GM21576 (cell line): Measurements from ENCODE around the gene KIAA1755.

ENCODE experiments used
- ATAC-seq: cut with Tn5 transposase; IDR thresholded peaks from one replicate; pipeline ENCODE4 v1.9.1; 2021; ENCODE audit warnings: mild to moderate bottlenecking, moderate library complexity; ENCODE audit not compliant: unreplicated experiment

KIAA1755 gene

DNA sequence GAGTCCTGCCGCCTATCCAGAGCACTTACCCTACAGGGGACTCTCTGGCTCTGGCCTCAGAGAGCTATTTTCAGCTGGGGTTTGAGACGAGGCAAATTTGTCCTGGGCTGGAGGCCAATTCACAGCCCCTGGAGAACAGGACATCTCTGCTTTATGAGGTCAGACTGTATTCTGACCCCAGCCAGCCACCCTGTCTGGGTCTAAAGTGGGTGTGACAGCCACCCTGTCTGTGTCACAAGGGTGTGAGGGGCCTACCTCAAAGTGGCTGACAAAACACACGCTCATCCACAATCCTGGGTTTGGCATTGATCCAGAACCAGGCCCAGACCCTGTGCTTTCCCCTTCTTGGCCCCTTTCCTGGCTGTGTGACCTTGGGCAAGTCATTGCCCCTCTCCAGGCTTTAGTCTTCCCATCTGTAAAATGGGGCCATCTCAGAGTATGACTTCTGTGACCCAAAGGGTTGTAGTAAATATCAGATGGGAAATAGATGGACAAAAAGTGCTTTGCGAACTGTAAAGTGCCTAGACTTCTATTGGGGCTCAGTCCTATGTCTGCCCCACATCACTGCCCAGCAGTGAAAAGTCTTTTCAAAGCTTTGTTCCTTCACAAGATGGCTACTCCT is 51.4 kb downstream of the KIAA1755 start:
- ATAC-seq, result no peak

DNA sequence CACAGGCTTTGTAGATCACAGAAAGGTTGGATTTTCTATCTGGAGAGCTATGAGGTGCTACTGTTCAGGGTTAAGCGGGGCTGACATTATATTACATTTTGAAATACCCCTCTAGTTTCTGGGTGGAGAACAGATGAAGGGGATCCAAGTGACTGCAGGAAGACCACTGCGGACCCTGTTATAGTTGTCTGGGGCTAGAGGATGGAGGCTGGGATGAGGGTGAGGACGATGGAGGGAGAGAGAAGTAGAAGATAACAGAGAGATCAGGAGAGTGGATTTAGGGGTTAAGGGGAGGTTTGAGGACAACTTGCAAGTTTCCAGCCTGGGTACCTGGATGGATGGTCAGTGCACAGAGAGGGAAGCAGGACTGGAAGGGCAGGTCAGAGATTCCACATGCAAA is 52.0 kb downstream of the KIAA1755 start:
- ATAC-seq, result no peak

DNA sequence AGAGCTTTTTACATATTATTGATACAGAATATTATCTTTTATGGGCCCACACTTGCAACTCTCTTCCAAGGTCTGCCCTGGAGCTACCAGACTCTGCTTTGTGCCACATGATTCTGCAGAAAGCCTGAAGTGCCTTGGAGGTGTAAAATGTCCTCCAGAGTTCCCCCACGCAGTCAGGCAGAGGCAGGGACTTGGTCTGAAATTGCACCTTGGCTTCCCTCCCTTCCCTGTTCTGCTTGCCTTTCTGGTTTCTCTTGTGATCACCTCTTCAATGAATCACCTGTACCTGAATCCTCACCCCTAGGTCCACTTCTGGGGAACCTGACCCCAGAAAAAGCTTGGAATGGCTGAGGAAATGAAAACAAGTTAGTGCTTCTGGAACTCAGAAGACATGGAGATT is 52.4 kb downstream of the KIAA1755 start:
- no peak for ATAC-seq

DNA sequence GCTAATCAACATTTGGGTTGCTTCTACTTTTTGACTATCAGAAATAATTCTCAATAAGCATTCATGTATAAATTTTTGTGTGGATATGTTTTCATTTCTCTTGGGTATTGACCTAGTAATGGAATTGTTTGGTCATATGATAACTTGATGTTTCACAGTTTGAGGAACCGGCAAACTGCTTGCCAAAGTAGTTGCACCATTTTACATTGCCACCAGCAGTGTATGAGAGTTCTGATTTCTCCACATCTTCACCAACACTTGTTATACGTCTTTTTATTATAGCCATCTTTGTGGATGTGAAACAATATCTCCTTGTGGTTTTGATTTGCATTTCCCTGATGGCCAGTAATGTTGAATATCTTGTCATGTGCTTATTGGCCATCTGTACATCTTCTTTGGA is 52.9 kb downstream of the KIAA1755 start:
- ATAC-seq, result no peak

DNA sequence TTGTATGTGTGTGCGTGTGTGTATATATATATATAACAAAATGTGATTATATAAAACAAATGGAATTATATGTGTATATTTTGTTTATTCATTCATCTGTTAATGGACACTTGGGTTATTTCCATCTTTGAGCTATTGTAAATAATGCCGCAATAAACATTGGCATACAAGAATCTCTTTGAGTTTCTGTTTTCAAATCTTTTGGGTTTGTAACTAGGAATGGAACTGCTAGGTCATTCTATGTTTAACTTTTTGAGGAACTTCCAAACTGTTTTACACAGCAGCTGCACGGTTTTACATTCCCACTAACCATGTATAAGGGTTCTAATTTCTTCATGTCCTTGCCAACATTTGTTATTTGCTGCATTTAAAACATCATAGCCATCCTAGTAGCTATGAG is 55.5 kb downstream of the KIAA1755 start:
- no peak for ATAC-seq

DNA sequence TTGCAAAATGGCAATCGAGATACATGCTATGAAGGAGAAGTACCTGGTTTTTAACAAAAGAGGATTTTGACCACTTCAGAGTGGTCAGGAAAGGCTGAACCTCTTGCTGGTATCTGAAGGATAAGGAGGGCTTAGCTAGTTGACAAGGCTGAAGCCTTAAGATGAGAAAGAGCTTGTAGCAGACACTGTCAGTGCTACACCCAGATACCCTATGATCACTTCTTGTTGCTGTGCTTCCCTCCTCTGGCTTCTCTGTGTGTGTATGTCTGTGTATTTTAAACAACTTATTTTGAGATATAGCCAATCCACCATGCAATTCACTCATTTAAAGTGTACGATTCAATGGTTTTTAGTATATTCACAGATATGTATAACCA is 56.6 kb downstream of the KIAA1755 start:
- no peak for ATAC-seq

DNA sequence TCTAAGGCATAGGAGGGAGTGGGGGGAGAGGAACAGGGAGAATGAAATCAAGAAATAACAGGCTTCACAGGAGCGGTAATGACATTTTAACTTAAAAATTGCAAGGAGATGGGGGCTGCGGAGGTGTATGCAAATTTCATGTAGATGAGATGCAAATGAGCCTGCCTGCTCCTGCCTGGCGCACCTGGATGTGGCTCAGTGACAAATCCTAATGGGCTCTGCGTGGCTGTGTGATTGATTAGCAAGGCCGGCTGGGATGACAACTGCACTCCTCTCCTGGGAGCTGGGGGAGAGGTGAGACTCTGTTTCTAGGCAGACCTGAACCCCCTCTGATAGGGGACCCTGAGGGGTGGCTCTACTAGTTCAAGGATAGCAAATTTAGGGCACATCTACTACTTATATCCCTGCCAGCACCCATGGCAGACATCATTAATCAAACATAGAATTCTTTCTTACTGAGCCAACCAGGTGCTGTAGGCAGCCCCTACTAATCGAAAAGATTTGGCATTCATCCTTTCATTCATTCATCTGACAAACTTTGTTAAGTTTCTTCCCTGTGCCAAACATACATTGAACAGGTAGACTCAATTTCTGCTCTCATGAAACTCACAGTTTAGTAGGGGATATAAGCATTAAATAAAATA is 57.1 kb downstream of the KIAA1755 start:
- no peak for ATAC-seq

DNA sequence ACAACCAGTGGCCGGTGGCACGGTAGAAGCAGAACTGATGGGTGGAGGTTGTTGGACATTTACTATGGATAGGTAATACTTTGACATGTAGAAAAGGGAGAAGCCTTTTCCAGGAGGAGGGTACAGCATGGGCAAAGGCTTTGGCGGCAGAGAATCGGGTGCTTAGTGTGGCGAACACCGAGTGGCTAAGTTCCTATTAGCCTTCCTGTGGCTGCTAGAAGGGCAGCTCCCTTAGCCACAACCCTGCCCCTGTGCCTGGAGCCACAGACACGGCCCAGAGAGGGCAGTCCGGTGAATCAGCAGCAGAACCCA is 57.6 kb downstream of the KIAA1755 start:
- no peak for ATAC-seq

DNA sequence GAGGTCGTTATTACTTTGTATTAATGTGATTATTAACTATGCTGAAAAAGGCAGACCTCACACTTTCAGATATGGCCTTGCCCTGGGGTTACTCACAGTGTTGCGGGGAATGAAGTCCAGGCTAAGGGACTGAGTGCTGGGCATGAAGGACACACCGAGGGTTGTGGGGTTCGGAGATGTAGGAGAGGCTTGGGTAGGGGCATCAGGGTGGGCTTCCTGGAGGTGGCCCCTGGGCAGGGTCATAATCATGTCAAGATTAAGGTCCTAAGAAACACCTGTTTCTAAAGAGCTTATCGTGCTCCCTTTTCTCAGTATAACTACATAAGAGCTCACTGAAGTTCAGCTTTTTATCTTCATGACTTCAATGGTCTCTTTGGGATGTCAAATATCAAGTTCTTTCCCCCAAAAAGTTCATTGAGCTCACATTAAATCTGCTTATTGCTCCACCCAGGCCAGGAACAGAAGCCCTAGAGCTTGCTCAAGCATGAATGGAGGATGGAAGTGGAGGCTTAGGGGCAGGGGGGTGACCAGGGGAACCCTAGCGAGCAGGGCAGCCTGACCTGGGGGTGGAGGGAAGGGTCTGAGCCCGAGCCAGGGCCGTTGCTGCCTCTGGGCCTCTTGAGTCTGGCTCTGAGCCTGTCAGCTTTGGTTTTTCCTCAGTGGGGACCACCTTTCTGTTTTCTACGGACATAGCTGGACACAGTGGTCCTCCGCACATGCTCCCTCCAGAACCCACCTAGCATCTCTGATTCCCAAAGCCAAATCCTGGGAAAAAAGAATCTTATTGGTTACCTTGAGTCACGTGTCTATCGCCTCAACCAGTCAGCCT is 58.2 kb downstream of the KIAA1755 start:
- no peak for ATAC-seq

DNA sequence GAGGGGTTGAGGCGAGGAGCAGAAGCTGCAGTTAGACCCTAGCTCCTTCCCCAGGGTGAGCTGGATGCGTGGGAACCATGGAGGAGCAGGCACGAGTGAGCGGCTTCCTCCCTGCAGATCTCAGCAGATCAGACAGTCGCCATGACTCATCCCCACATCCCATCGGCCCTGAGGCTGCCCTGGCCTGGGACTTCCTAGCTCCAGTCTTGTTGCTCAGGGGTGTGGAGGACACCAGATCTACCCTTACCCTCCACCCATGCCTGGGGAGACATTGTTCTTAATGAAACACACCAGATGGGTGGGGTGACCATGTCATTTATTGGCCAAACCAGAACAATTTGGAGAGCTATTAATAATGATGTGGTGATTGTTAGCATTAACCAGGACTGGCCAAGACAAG is 59.2 kb downstream of the KIAA1755 start:
- no peak for ATAC-seq

DNA sequence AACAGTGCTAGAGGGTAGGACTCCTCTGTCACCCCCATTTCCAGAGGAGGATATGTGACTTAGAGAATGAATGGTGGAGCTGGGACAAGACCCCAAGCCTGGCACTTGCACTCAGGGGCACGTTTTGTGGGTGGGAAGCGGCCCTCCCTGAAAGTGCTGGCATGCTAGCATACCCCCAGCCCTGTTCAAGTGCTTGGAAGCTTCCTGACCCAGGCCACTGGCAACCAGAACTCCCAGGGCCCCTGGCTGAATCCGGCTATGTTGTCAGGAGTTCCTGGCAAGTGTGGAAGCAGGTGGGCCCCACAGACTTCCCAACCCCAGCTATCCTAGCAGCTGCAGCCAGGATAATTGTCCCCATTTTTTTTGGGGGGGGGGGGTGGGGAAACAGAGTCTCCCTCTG is 59.9 kb downstream of the KIAA1755 start:
- no peak for ATAC-seq

DNA sequence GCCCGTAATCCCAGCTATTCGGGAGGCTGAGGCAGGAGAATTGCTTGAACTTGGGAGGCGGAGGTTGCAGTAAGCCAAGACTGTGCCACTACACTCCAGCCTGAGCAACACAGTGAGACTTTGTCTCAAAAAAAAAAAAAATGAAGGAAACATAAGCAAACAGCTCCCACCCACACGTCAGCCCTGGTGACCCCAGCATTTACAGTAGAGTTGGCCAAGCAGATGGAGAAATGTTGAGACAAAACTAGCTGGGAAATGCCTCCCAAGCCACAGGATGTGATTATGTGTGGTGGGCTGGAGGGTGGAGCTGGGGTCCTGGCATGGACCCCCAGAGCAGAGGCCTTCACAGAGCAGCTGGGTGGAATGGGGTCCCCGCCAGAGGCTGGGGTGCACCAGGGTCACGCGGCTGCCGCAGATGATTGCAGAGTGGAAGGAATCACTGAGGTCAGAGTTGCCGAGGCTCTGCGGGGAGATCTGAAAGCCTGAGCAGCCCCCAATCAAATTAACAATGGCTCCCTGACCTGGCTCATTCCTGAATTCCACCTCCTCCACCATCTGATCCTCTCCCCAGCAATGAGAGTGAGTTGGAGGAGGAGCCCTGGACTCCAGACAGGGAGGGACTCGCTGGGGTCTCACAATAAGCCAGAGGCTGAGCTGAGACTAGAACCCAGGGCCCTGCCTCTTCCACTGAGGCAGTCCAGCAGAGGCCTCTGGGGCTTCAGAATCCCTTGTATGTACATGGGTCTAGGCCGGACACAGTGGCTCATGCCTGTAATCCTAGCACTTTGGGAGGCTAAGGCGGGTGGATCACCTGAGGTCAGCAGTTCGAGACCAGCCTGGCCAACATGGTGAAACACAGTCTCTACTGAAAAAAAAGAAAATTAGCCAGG is 60.8 kb downstream of the KIAA1755 start:
- no peak for ATAC-seq

DNA sequence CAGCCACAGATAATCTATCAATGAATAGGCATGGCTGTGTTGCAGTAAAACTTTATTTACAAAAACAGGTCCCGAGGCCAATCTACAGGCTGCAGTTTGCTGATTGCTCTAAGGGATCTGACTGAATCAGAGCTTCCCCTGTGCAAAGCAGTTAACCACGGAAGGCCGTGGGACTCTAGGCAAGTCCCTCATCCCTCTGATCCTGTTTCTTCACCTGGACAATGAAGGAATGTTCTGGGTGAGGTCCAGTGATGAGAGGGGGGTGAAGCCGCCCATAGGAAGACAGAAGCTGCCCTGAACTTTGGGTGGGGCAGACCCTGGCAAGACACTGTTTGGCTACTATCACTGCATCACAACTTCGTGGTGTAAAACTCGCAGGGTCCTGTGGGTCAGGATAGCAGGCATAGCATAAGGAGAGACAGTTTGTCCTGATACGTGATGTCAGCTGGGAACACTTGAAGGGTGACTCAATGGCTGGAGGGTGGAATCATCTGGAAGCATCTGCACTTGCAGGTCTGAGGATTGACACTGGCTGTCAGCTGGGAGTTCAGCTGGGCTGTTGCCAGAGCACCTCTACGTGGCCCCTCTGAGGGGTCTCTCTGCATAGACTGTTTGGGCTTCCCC is 62.2 kb downstream of the KIAA1755 start:
- no peak for ATAC-seq

DNA sequence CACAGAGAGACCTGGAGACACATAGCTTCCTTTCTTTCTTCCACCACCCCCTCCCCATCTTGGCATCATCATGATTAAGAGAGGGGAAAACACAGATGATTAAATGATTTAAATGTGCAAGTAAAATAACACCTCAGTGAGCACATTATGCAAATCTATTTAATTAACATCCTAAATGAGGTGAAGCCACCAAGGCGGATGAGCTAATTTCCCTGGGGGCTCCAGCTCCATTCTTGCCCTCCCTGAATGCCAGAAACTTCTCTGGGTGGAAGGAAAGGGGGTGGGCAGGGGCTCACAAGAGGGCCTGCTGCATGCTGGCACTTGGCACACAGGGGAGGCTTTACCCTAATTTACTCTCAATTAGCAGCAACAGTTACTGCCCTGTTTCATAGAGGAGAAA is 62.9 kb downstream of the KIAA1755 start:
- ATAC-seq, result no peak

DNA sequence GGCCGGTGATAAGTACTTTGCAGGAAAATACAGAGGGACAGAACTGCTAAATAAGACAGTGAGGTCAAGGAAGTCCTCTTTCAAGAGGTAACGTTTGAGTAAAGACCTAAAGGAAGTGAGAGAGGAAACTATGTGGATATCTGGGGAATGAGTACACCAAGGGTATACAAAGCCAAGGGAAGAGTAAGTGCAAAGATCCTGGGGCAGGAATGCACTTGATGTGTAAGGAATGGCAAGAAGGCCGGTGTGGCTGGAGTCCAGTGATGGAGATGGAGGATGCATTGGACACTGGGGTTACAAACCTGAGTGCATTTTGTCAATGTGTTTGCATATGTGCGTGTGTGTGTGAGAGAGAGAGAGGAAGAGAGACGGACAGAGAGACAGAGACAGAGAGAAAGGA is 63.3 kb downstream of the KIAA1755 start:
- no peak for ATAC-seq

DNA sequence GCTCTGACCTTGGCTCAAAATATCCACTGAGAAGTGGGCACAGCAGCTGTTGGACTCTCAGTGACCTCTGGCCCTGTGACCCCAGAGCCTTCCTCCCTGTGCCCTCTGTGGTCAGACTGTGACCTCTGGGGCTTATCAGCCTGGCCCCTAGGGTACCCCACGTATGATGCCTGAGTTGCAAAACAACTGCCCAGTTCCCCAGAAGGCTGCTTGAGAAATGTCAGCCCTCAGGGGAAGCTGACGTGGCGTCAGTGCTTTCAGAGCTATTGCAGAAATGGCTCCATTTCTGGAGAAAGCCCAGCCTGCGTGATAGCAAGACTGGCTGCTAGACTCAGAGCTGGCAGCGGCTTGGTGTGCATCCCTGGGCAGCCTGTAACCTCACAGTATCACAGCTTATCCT is 63.9 kb downstream of the KIAA1755 start:
- ATAC-seq, result no peak

DNA sequence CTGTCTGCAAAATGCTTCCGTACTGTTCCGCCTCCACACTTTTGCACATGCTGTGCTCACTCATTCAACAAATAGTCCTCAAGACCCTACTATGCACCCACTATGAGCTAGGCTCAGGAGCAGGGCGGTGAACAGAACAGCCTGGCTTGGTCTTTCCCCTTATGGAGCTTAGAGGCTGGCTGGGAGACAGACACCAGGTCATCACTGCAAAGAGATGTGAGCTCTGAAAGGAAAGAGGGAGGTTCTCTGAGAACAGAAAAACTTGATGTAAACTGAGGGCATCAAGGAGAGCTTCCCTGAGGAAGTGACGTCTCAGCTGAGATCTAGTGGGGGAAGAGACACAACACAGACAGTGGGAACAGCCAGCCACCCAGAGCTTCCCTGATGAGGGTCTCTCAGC is 64.5 kb downstream of the KIAA1755 start:
- ATAC-seq, result no peak

DNA sequence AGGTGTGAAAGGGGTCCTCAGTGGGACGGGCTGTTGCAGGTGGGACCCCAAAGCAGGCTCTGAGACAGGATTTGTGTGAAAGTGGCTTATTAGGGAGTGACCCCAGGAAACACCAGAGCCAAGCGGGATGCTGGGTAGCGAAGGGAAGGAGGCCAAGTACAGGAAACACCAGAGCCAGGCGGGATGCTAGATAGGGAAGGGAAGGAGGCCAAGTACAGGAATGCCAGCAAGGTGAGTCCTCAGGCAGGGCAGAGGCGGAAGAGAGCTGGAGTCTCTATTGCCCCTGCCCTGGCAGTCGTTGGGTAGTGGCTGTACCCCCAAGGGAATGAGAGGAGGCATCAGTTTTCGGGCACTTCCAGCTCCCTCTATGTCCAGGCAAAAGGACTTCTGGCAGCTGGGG is 65.0 kb downstream of the KIAA1755 start:
- ATAC-seq, result no peak

DNA sequence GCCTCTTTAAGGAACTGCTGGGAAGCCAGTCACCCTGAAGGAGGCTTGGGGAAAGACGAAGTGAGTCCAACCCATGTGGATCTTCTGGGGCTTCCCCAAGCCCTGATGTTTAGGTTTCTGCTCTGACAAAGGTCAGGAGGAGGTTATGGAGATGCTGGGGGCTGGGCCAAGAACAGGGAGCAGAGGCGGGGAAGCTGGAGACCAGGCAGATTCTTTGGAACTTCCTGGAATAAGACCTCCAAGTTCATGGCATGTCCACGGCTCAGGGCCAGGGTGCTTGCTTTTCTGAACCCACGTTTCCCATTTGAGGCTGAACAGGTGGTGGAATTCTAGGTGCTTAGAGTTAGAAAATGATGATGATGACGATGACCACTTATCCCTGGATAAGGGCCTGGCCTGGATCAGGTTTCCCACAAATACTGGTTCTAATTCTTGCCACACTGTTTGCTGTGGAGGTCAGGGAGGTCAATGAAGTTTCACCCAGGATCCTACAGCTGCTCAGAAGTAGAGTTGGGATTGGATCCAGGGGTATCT is 65.5 kb downstream of the KIAA1755 start:
- no peak for ATAC-seq

DNA sequence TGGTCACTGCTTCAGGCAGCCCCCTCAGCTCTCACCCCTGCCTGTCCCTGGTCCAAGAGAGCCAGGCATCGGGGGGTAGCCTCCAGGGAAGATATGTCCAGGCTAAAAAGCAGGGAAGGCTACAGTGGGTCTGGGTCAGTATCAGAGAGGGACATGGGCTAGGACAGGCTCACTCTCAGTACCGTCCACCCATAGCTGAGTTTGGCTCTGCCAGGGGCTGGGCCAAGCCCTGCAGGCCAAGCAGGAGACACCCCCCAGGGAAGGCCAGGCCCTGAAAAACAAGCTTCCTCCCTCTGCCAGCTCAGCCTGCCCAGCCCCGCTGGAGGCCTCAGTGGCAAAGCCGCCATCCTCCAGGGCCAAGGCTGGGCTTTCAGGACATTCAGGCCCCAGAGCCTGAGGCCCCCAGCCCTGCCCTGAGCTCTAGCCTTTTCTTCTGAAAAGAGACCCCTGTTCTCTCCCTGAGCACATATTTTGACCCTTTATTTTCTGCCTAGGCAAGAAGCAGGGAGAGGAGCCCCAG is 66.9 kb downstream of the KIAA1755 start:
- no peak for ATAC-seq
